IMR-90 (cell line): ENCODE results near the gene TGM5. TPM values are rescaled to one million over a fixed set of nuclear protein-coding genes. Genes with fewer than 3 reads are reported as not detected.
A peak's percentile ranks its signal among the peaks of the same experiment; 100 is the strongest.

ENCODE experiments used
- ATAC-seq: fragments of 200-7000 bp; cut with Tn5 transposase; 2 replicates; pipeline ENCODE4 v1.9.1; 2020; ENCODE audit warnings: low read depth, mild to moderate bottlenecking, moderate library complexity
- BruUV-seq: library from RNA; stranded (reverse); fragments of 400-500 nt; replicated peaks from 2 replicates; lab custom pipeline; 2021; lab: Mats Ljungman, UMichigan
- CTCF ChIA-PET: fragments of 300-600 bp; formaldehyde crosslinking; extraction: SDS; loops from one replicate; lab custom pipeline; 2021; ENCODE audit warnings: antibody characterized with exemption; lab: Yijun Ruan, JAX
- POLR2A ChIA-PET: fragments of 300-600 bp; sonication (Branson Sonifier 250); formaldehyde crosslinking; loops from one replicate; lab custom pipeline; 2022; ENCODE audit warnings: antibody characterized with exemption; ENCODE audit not compliant: unreplicated experiment; lab: Charles Lee
- DNase-seq: peaks from one replicate; pipeline ENCODE4 v3.0.0; 2013
- H2AFZ ChIP-seq: replicated peaks from 2 replicates; pipeline ENCODE3; 2013; ENCODE audit warnings: low read length, mild to moderate bottlenecking; ENCODE audit not compliant: poor library complexity
- H2AK5ac ChIP-seq: 2 replicates; pipeline ENCODE4 v1.6.1; 2013; ENCODE audit warnings: low read depth, low read length, inconsistent platforms
- H2AK9ac ChIP-seq: replicated peaks from 2 replicates; pipeline ENCODE3; 2013; ENCODE audit warnings: mild to moderate bottlenecking, low read depth, low read length, moderate library complexity; ENCODE audit not compliant: poor library complexity
- H2BK120ac ChIP-seq: 2 replicates; pipeline ENCODE4 v1.6.1; 2013; ENCODE audit warnings: low read depth, low read length, inconsistent platforms
- H2BK15ac ChIP-seq: 3 replicates; pipeline ENCODE4 v1.6.1; 2013; ENCODE audit warnings: low read depth, low read length, inconsistent platforms
- H2BK20ac ChIP-seq: 2 replicates; pipeline ENCODE4 v1.6.1; 2013; ENCODE audit warnings: low read depth, mild to moderate bottlenecking, inconsistent platforms, low read length, moderate library complexity
- H2BK5ac ChIP-seq: 2 replicates; pipeline ENCODE4 v1.6.1; 2013; ENCODE audit warnings: mild to moderate bottlenecking, low read depth, low read length, inconsistent platforms; ENCODE audit not compliant: poor library complexity, severe bottlenecking
- H3K14ac ChIP-seq: replicated peaks from 2 replicates; pipeline ENCODE4 v1.6.1; 2013; ENCODE audit warnings: low read depth, low read length, inconsistent platforms
- H3K18ac ChIP-seq: 2 replicates; pipeline ENCODE4 v1.6.1; 2013; ENCODE audit warnings: low read depth, low read length, control low read depth
- H3K23ac ChIP-seq: 2 replicates; pipeline ENCODE4 v1.6.1; 2013; ENCODE audit warnings: low read depth, low read length, inconsistent platforms
- H3K27ac ChIP-seq: 2 replicates; pipeline ENCODE4 v1.5.1; 2013; ENCODE audit warnings: mild to moderate bottlenecking, control low read depth, low read length; ENCODE audit not compliant: insufficient read depth
- H3K27me3 ChIP-seq: 2 replicates; pipeline ENCODE4 v1.6.1; 2013; ENCODE audit warnings: low read length; ENCODE audit not compliant: control insufficient read depth, insufficient read depth
- H3K36me3 ChIP-seq: 2 replicates; pipeline ENCODE4 v1.6.1; 2013; ENCODE audit warnings: low read length, mixed read lengths; ENCODE audit not compliant: control insufficient read depth, insufficient read depth
- H3K4ac ChIP-seq: 2 replicates; pipeline ENCODE4 v1.6.1; 2013; ENCODE audit warnings: low read depth, low read length, inconsistent platforms
- H3K4me1 ChIP-seq: 2 replicates; pipeline ENCODE4 v1.6.1; 2013; ENCODE audit warnings: low read length, mixed read lengths; ENCODE audit not compliant: control insufficient read depth, insufficient read depth
- H3K4me2 ChIP-seq: 2 replicates; pipeline ENCODE4 v1.6.1; 2013; ENCODE audit warnings: low read depth, mild to moderate bottlenecking, control low read depth, low read length, moderate library complexity
- H3K4me3 ChIP-seq: 2 replicates; pipeline ENCODE4 v1.5.1; 2013; ENCODE audit warnings: low read depth, mild to moderate bottlenecking, control low read depth, low read length, moderate library complexity; ENCODE audit not compliant: insufficient read depth
- H3K56ac ChIP-seq: 2 replicates; pipeline ENCODE4 v1.6.1; 2013; ENCODE audit warnings: low read length, inconsistent platforms; ENCODE audit not compliant: insufficient read depth; ENCODE audit errors: extremely low read depth
- H3K79me1 ChIP-seq, 2 experiments: 2 replicates each; pipeline ENCODE4 v1.6.1; 2013; ENCODE audit warnings: low read length in 2 of 2, inconsistent platforms in 1 of 2, low read depth in 1 of 2
- H3K9ac ChIP-seq: 2 replicates; pipeline ENCODE4 v1.6.1; 2013; ENCODE audit warnings: low read depth, low read length, control low read depth
- H3K9me1 ChIP-seq: 2 replicates; pipeline ENCODE4 v1.6.1; 2013; ENCODE audit warnings: low read length, inconsistent platforms; ENCODE audit not compliant: insufficient read depth
- H3K9me3 ChIP-seq: 2 replicates; pipeline ENCODE4 v1.6.1; 2013; ENCODE audit warnings: low read length; ENCODE audit not compliant: control insufficient read depth, insufficient read depth
- H4K20me1 ChIP-seq: 2 replicates; pipeline ENCODE4 v1.6.1; 2013; ENCODE audit warnings: low read length, inconsistent platforms; ENCODE audit not compliant: insufficient read depth
- H4K5ac ChIP-seq: 2 replicates; pipeline ENCODE4 v1.6.1; 2013; ENCODE audit warnings: mild to moderate bottlenecking, low read depth, low read length, control low read depth
- H4K8ac ChIP-seq, 2 experiments: 2 replicates each; pipeline ENCODE4 v1.6.1; 2013; ENCODE audit warnings: low read depth in 2 of 2, low read length in 2 of 2, control low read depth in 1 of 2, inconsistent platforms in 1 of 2
- H4K91ac ChIP-seq: 2 replicates; pipeline ENCODE4 v1.6.1; 2013; ENCODE audit warnings: low read depth, low read length, inconsistent platforms; ENCODE audit not compliant: insufficient read depth
- BHLHE40 ChIP-seq: fragments of 150-350 bp; IDR thresholded peaks from 2 replicates; pipeline ENCODE4 v1.6.1; 2016; ENCODE audit warnings: mild to moderate bottlenecking, low read depth, low read length
- CHD1 ChIP-seq: IDR thresholded peaks from 2 replicates; pipeline ENCODE4 v1.6.1; 2012; ENCODE audit warnings: low read depth, low read length, improper control_type of control experiment
- MAZ ChIP-seq: IDR thresholded peaks from 2 replicates; pipeline ENCODE4 v1.6.1; 2012; ENCODE audit warnings: low read depth, mild to moderate bottlenecking, low read length, improper control_type of control experiment, moderate library complexity, borderline replicate concordance
- MXI1 ChIP-seq: IDR thresholded peaks from 2 replicates; pipeline ENCODE4 v1.6.1; 2012; ENCODE audit warnings: low read depth, mild to moderate bottlenecking, low read length, moderate library complexity, borderline replicate concordance
- RAD21 ChIP-seq: IDR thresholded peaks from 2 replicates; pipeline ENCODE4 v1.6.1; 2012; ENCODE audit warnings: low read length, improper control_type of control experiment
- WGBS, 2 experiments: methylation state at CpG; one replicate each; pipeline versions ENCODE4 v1.1.5 to v1.1.7; 2013; ENCODE audit warnings: missing lambda C conversion rate in 2 of 2; ENCODE audit not compliant: insufficient read length in 1 of 2; ENCODE audit errors: extremely low coverage in 2 of 2; 5-methylcytosine and 5-hydroxymethylcytosine counted together
- dilution Hi-C: fragments of 300-500 bp; cut with HindIII; formaldehyde crosslinking; loops from one replicate; pipeline ENCODE4 v1.14.3; 2018; ENCODE audit warnings: low sequenced_read_pairs; ENCODE audit not compliant: unreplicated experiment
- in situ Hi-C: fragments of 300-500 bp; cut with MboI; formaldehyde crosslinking; loops from 3 replicates; pipeline ENCODE4 v1.14.3; 2019; ENCODE audit warnings: low sequenced_read_pairs, inconsistent platforms, mixed read lengths
- intact Hi-C: fragments of 100-400 bp; cut with micrococcal nuclease; formaldehyde crosslinking; loops from 2 replicates; pipeline ENCODE4 v1.10.0; 2022
- polyA plus RNA-seq, 3 experiments: library from polyadenylated mRNA; depleted of rRNA; stranded (reverse); fragments of >200 nt; gene quantifications; 2 replicates each; pipeline ENCODE4 v1.2.3, GENCODE V29; 2012; ENCODE audit warnings: low replicate concordance in 1 of 3
- total RNA-seq: library from RNA; depleted of rRNA; stranded (reverse); fragments of >200 nt; gene quantifications from 2 replicates; pipeline ENCODE4 v1.2.3, GENCODE V29; 2012
- TF ChIP-seq, protein P1 (sequence below): fragments of 150-350 bp; IDR thresholded peaks from 2 replicates; pipeline ENCODE4 v1.6.1; 2016; ENCODE audit warnings: low read depth, mild to moderate bottlenecking, low read length, moderate library complexity, borderline replicate concordance
- TF ChIP-seq, protein P2 (sequence below): conservative IDR thresholded peaks from 2 replicates; pipeline ENCODE4 v1.5.1; 2012; ENCODE audit warnings: mild to moderate bottlenecking, low read depth, low read length, improper control_type of control experiment

Gene TGM5
- total and polyA plus RNA-seq, 2 of the 4 experiments (the other 2 are of a cell fraction) = not detected

DNA sequence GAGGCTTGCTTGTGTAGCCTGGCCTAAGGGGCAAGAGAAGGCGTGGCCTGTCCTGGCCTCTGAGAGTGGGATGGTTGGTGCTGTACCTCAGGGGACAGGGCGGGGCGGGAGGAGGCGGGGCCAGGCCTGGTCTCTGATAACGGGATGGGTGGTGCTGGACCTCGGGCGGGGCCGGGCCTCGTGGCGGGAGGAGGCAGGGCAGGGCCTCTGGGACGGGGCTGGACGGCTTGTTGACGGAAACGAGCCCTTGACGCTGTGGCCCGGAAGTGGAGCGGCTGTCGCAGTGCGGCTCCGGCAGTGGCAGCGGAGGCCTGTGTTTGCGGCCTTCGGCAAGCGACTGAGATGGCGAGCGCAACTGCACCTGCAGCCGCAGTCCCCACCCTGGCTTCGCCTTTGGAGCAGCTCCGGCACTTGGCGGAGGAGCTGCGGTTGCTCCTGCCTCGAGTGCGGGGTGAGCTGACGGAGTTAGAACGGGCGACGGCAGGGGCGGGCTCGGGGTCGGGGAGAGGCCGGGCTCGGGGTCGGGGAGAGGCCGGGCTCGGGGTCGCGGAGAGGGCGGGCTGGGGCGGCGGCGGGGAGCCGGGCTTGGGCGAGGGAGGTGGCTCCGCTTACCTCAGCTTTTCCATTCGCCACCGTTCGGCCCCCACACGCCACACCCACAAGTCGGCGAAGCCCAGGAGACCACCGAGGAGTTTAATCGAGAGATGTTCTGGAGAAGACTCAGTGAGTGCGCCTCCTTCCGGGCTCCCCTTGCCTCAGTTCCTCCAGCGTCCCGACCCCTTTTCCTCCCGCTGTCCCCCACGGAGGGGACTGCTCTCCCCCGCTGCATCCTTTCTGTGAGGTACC, 81.3 kb downstream of the TGM5 start, which contains the start of gene CCNDBP1:
CCNDBP1 (plus strand) TSS at position 247 of the 846 bp plus-strand sequence; CDS start at position 343, 96 bp downstream.
- DNase-seq (peak; percentile 61), ATAC-seq (peak; percentile 98)
- no peaks in the 10 kb centered on the region for H3K4me1 ChIP-seq
- 2% methylated on average over 19 of the region's 69 CpGs; no CpG with 5 or more reads in 1 of the 2 experiments for whole genome bisulfite sequencing, 2 experiments
- CTCF ChIA-PET = no interaction called here
- H4K91ac ChIP-seq = peak within 1 kb of the TSS; percentile 62
- peak within 1 kb of the TSS; percentile 88 for H2AK9ac ChIP-seq
- peak within 1 kb of the TSS; percentile 68; the same call in 1 of the 2 replicates for H3K18ac ChIP-seq
- no TSS peak for BruUV-seq
- no peak within 1 kb of the TSS for H2BK20ac ChIP-seq
- TF ChIP-seq MAZ (peak; percentile 67; the same call in 1 of the 2 replicates), MXI1 (peak; percentile 37; the same call in 1 of the 2 replicates), RAD21 (peak; percentile 11; the same call in 1 of the 2 replicates), BHLHE40 (no peak), CHD1 (no peak)
- TF ChIP-seq, protein P1, sequence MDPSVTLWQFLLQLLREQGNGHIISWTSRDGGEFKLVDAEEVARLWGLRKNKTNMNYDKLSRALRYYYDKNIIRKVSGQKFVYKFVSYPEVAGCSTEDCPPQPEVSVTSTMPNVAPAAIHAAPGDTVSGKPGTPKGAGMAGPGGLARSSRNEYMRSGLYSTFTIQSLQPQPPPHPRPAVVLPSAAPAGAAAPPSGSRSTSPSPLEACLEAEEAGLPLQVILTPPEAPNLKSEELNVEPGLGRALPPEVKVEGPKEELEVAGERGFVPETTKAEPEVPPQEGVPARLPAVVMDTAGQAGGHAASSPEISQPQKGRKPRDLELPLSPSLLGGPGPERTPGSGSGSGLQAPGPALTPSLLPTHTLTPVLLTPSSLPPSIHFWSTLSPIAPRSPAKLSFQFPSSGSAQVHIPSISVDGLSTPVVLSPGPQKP = no peak
- TF ChIP-seq, protein P2, sequence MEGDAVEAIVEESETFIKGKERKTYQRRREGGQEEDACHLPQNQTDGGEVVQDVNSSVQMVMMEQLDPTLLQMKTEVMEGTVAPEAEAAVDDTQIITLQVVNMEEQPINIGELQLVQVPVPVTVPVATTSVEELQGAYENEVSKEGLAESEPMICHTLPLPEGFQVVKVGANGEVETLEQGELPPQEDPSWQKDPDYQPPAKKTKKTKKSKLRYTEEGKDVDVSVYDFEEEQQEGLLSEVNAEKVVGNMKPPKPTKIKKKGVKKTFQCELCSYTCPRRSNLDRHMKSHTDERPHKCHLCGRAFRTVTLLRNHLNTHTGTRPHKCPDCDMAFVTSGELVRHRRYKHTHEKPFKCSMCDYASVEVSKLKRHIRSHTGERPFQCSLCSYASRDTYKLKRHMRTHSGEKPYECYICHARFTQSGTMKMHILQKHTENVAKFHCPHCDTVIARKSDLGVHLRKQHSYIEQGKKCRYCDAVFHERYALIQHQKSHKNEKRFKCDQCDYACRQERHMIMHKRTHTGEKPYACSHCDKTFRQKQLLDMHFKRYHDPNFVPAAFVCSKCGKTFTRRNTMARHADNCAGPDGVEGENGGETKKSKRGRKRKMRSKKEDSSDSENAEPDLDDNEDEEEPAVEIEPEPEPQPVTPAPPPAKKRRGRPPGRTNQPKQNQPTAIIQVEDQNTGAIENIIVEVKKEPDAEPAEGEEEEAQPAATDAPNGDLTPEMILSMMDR = peak; percentile 36
- peak within 1 kb of the TSS; percentile 85 for H3K4me3 ChIP-seq
- H3K23ac ChIP-seq = peak within 1 kb of the TSS; percentile 90
- peak within 1 kb of the TSS; percentile 51 for H2BK5ac ChIP-seq
- in situ Hi-C loops = loop anchor here (5.0 kb wide), 1 partner anchor 97 kb away; no protein-coding TSS in a partner anchor
- peak within 1 kb of the TSS; percentile 93 for H3K14ac ChIP-seq
- peak within 1 kb of the TSS; percentile 65 to 85 for H4K8ac ChIP-seq
- peaks cover 7% of the 10 kb centered on the region; the same call in 1 of the 2 replicates for H3K9me1 ChIP-seq
- H4K20me1 ChIP-seq = no peaks in the 10 kb centered on the region
- no peaks in the 10 kb centered on the region for H3K27me3 ChIP-seq
- peak within 1 kb of the TSS; percentile 63; the same call in 1 of the 2 replicates for H2AK5ac ChIP-seq
- peak within 1 kb of the TSS; percentile 53; the same call in 1 of the 2 replicates for H3K27ac ChIP-seq
- H2BK15ac ChIP-seq = no peak within 1 kb of the TSS
- peaks cover 7% of the 10 kb centered on the region for H3K36me3 ChIP-seq
- peak within 1 kb of the TSS; percentile 82 for H3K9ac ChIP-seq
- peak within 1 kb of the TSS; percentile 98 for H3K4me2 ChIP-seq
- H4K5ac ChIP-seq = peak within 1 kb of the TSS; percentile 73
- H3K4ac ChIP-seq = peak within 1 kb of the TSS; percentile 91
- peak within 1 kb of the TSS; percentile 99 for H2AFZ ChIP-seq
- peaks cover 10 to 13% of the 10 kb centered on the region in 2 experiments for H3K79me1 ChIP-seq
- dilution Hi-C loops = no loop called here
- POLR2A ChIA-PET = interaction anchor here (0.6 kb wide), 1 partner anchor 615 kb away, joined by 4 read pairs; the partner anchor contains the start of gene HYPK
- no peaks in the 10 kb centered on the region for H3K9me3 ChIP-seq
- H2BK120ac ChIP-seq = no peak within 1 kb of the TSS; the same call in 1 of the 2 replicates
- peak within 1 kb of the TSS; percentile 35; the same call in 1 of the 2 replicates for H3K56ac ChIP-seq
- intact Hi-C loops = loop anchor here (5.0 to 10.0 kb wide), 2 partner anchors 91 to 483 kb away; no protein-coding TSS in a partner anchor
